Activated CD4-positive, CD25-positive, alpha-beta regulatory T cell (primary cell): ENCODE results near the gene PUM1.
A peak's percentile ranks its signal among the peaks of the same experiment; 100 is the strongest.

Experiments used
- DNase-seq, 4 experiments: peaks; one replicate each; lab custom pipeline; 2025; lab: John Stamatoyannopoulos, UW

The PUM1 gene

DNA sequence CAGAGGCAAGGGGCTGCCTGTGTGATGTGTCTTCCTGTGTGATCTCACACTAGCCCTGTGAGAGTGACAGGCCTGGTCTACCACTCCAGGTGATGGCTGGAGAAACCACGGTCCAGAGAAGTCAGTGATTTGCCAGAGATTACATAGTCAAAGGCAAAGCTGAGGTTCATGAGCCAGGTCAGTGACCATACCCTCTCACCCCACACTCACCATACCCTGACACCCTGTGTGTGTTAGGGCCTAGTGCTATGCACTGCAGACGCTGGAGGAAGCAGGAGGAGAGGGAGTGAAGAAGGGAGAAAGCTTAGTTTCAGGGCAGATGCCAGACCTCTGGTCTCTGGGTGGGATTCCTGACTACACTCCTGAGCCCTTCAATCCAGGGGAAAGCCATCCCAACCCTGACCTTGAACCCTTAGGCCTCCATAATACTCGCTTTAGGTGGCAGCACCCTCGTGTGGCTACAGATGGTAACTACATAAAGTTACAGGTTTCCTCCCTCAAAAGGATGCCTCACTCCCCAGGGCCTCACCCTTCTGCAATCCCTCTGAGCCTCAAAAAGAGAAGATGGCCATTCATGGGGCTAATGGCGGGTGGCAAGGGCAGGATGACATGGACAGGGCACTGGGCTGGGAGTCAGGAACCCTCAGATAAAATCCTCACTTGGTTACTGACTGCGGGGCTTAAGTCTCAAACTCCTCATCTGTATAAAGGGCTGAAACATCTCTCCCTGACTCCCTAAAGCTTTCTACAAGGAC, 136.2 kb downstream of the PUM1 start:
- peak in 1 of 4 experiments; percentile 20 for DNase-seq

DNA sequence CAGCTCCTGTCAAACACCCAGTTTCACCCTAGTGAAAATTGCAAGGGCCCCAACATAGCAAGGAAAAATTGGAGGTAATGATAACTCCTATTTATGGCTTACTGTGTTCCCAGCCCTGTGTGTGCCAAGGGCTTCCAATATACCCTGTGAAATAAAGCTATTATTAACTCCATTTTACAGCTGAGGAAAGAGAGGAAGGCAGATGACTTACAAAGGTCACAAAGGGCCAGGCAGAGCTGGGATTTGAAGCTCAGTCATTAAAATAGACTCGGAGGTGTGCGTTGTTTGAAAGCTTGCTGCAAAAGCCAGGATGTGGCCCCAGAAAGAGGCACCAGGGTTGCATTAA, 136.8 kb downstream of the PUM1 start:
- DNase-seq = no peak

GRCh38 chr1:30928171-30928570, 137.3 kb downstream of the PUM1 start:
- no peak for DNase-seq

- DNase-seq = no peak
Observed at GRCh38 chr1:30927448-30927847, 138.1 kb downstream of the PUM1 start.

GRCh38 chr1:30923597-30923996, 141.9 kb downstream of the PUM1 start:
- no peak for DNase-seq

DNA sequence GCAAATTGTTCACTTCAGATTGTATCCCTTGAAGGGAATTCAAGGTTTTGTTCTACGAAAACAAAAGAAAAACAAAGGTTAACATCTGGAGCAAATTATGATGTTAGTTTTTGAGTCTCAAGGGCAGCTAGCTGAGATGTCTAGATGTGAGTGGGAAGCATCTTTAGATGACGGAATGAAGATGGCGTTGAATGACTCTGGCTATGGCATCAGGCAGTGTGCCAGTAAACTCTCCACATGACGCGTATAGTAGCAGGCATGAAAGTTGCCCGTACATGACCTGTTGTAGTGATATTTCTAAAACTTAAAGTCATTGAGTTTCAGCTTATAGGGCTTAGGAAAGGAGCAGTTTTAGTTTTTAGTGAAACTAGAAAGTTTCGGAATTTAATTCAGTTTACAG, 144.7 kb downstream of the PUM1 start:
- DNase-seq = no peak

- no peak for DNase-seq
Observed at GRCh38 chr1:30919025-30919881, 146.3 kb downstream of the PUM1 start.

DNA sequence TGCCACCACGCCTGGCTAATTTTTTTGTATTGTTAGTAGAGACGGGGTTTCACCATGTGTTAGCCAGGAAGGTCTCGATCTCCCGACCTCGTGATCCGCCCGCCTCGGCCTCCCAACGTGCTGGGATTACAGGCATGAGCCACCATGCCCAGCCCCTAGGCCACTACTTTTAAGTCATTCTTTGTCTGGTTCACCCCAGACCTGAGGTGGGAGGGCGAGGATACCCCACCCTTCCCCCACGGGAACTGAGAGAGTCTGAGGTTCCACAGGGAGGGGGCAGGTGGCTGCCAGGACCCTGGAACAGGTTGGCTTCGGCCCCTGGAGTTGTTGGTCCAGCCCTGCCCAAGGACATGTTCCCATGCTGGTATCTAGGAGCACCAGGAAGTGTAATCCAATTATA, 149.2 kb downstream of the PUM1 start:
- DNase-seq = no peak

DNA sequence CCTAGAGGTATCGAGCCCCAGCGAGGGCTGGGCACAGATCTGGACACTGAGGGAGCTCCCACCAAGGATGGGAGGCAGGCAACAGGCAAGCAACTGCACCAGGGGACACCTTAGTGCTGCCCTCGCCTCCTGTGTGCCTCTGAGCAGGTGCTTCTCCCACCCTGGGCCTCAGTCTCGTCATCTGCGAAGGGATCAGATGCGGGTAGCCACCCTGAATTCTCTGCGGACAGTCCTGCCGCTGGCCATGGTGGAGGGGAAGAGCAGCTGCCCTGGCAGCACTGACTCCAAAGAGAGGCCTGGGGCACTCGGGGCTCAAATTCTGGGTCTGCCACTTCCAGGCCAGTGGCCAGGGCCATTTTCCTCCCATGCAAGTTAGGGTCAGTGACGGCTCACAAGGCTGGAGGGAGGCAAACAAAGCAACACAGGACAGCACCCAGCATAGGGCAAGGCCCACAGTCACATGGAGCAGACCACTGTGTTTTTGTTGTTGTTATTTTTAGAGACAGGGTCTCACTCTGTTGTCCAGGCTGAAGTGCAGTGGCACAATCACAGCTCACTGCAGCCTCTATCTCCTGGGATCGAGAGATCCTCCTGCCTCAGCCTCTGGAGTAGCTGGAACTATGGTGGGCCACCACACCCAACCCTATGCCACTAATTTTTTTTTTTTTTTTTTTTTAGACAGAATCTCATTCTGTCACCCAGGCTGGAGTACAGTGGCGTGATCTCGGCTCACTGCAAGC, 149.9 kb downstream of the PUM1 start:
- DNase-seq = no peak

- no peak for DNase-seq
Observed at GRCh38 chr1:30914931-30915330, 150.6 kb downstream of the PUM1 start.

GRCh38 chr1:30914587-30914922, 151.0 kb downstream of the PUM1 start:
- DNase-seq = no peak

DNA sequence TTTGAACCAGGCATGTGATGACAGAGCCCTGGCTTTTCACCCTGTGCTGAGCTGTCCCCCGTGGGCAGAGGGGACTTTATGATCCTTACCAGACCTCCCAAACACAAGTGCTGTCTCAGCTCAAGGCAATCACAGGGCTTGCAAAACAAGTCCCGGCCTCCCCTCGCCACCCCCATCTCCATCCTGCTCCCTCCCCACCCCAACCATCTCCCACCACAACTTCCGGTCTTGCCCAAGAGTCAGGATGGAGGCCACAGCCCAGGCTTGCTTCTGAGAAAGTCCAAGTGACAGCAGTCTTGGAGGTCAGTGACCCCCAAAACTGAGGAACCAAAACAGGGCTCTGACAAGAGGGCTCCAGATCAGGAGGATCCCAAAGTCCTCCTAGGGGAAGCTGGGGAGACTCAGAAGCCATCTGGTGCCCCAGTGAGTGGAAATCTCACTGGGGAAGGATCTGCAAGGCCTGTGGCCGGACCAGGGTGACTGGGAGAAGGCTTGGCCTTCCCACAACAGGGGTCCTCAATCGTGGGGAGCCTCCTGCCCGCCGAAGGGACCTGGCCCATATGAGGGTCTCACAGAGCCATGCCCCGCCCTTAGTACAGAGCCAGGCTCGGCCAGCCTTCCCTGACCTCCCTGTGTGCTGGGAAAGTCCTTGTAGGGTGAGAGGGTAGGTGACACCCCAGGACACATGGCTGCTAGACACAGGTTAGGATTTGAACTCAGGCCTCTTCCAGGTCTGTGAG, 152.4 kb downstream of the PUM1 start:
- DNase-seq = no peak

GRCh38 chr1:30912224-30912623, 153.3 kb downstream of the PUM1 start:
- no peak for DNase-seq

DNA sequence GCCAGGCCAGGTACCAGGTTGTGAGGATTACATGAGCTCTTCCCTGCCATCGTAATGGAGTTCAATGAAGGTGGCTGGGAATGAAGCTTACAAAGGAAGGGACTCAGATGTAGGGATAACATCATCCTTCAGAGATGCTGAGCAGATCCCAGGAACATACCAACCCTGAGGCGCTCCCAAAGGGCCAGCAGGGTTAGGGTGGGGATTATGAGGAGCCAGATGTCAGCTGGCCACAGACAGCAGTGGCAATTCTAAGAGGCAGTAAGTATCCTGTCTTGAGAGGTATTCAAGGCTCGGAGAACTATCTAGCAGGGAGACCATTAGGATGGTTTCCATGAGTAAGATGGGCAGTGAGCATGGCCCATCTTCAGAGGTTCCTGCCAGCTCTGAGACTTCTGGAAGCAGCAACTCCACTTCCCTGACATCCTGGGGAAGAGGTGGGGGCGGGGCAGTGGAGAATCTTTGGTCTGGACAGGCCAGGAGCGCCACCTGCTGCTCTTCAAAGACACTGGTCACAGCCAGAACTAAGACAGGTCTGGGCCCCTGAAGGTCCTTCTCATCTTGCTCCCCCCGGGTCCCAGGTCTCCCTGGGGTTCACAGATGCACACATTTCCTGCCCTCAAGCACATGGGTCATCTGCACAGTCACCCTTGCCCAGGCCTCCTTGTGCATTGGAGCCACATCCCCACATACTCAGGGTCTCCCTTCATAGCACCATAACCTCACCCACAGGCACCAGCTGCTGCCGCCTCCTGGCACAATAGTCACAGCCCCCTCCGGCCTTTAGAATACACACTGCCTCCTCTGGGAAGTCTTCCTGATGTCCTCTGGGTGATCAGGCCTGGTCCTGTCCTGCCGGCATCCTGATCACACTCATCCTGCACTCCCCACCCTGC, 154.2 kb downstream of the PUM1 start:
- DNase-seq = peak in 1 of 4 experiments; percentile 27

- no peak for DNase-seq
Observed at GRCh38 chr1:30909365-30910068, 156.0 kb downstream of the PUM1 start.

- no peak for DNase-seq
Observed at GRCh38 chr1:30908696-30909364, 156.7 kb downstream of the PUM1 start, which contains the start of gene SDC3. TSS of gene SDC3 (minus strand) at chr1:30908758. CDS start at chr1:30908586, 172 bp downstream.

DNA sequence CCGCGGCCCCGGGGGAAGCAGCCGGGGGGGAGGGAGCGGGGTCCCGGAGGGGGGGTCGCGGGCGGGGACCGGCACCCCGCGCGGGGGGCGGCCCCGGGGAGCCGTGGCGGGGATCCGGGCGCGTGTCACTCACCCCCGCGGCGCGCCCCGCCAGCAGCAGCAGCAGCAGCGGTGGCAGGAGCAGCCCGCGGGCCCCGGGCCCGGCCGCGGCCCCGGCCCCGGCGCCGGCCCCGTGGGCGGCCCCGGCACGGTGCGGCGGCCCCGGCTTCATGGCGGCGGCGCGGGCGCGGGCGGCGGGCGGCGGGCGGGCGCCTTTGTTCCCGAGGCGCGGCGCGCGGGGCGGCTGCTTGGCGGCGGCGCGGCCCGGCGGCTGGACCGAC, 157.2 kb downstream of the PUM1 start:
- no peak for DNase-seq

DNA sequence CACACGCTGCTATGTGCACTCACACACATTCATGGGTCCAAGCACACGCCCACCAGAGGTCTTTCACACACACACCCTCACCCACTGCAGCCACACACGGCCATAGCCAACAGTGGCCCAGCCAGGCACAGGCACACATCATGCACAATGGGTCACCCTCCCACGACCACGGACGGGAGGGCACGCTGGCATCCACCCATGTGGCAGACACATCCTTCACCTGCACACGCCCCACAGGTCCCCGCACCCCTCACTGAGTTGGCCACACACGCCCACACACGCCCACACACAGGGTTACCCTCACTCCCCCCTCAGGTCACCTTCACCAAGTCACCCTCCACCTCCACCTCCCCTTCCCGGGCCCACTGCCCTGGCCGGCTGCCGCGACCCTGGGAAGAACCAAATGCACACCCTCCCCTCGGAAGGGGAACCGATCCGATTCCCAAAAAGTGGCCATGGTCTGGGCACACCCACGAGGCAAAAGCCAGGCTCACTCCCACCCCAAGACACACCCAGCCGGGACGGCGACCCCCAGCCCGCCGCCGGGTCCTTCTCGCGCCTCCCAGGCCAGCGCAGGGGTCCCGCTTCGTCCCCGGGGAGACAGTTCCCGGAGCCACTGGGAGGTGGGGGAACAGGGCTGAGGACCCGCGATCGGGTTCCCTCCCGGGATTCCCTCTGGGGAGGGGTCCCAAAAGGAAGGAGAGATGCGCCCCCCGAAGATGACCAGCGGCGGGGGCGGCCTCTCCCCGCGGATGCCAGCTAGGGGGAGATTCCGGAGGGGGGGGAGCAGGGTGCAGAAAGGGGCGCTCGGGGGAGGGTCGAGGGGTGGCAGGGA, 157.8 kb downstream of the PUM1 start:
- no peak for DNase-seq
